ENCODE measurements around the gene ABLIM2.

DNA sequence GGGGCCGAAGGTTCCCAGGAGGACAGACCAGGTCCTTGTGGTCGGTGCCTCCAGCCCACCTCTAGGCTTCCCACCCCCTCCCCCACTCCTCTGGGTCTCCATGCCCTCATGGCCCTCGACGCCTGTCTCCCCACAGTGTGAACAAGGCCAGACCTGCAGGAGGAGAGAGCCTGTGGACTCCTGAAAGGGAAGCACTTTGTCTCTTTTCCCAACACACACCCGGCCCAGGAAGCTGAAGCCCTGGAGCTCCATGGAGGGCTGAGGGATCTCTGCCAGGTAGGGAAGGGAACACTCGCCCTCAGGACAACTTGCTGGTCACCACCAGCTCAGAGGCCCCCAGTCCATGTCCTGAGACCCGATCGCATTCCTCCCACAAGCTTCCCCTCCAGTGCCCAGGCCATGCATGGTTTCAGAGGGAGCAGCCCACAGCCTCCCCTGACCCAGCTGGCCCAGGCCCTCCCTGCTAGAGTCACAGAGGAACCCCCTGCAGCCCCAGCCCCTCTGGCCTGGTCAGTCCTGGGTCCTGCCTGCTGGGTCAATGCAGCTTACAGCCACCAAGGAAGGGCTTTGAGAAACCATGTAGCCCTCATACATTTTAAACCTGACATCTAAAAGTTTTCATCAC is 60.8 kb downstream of the ABLIM2 start:
- TF ChIP-seq CTCF (IDR thresholded peaks at IDR 0.05; ENCODE audit: low read length), result no peak
- no peak for TF ChIP-seq EZH2phosphoT487 (IDR thresholded peaks at IDR 0.05; ENCODE audit: low read length)
